NOMO-1 (cell line): Measurements from ENCODE around the gene CCDC33.

Source experiments
- DNase-seq, 2 experiments: peaks; one replicate each; lab custom pipeline; 2025; ENCODE audit not compliant: unreplicated experiment in 2 of 2; lab: John Stamatoyannopoulos, UW

CCDC33 gene

GRCh38 chr15:74228723-74229081 is 7.4 kb upstream of the CCDC33 start:
- DNase-seq = no peak

GRCh38 chr15:74229686-74230085 is 6.4 kb upstream of the CCDC33 start:
- no peak for DNase-seq

- no peak for DNase-seq
Measured at GRCh38 chr15:74231475-74231874, 4.7 kb upstream of the CCDC33 start.

GRCh38 chr15:74233373-74233772 is 2.8 kb upstream of the CCDC33 start:
- no peak for DNase-seq

GRCh38 chr15:74233851-74234597 is 2.1 kb upstream of the CCDC33 start:
- no peak for DNase-seq

- DNase-seq = no peak
Measured at GRCh38 chr15:74234598-74234875, 1.6 kb upstream of the CCDC33 start.

- DNase-seq = no peak
Measured at GRCh38 chr15:74239051-74239705, 3.1 kb downstream of the CCDC33 start.

- no peak for DNase-seq
Measured at GRCh38 chr15:74240002-74240568, 4.0 kb downstream of the CCDC33 start.

GRCh38 chr15:74240897-74241614 is 4.9 kb downstream of the CCDC33 start:
- DNase-seq = no peak

- no peak for DNase-seq
Measured at GRCh38 chr15:74242441-74243185, 6.5 kb downstream of the CCDC33 start.

- DNase-seq = no peak
Measured at GRCh38 chr15:74243431-74243830, 7.3 kb downstream of the CCDC33 start.

GRCh38 chr15:74244822-74245341 is 8.8 kb downstream of the CCDC33 start:
- DNase-seq = no peak

- DNase-seq = no peak
Measured at GRCh38 chr15:74245342-74245931, 9.3 kb downstream of the CCDC33 start.

GRCh38 chr15:74250266-74250665 is 14.1 kb downstream of the CCDC33 start:
- no peak for DNase-seq

GRCh38 chr15:74251131-74251811 is 15.1 kb downstream of the CCDC33 start:
- no peak for DNase-seq

- no peak for DNase-seq
Measured at GRCh38 chr15:74252291-74252690, 16.2 kb downstream of the CCDC33 start.

GRCh38 chr15:74252721-74253120 is 16.6 kb downstream of the CCDC33 start:
- DNase-seq = no peak

GRCh38 chr15:74253211-74253921 is 17.2 kb downstream of the CCDC33 start:
- DNase-seq = no peak

GRCh38 chr15:74257105-74257504 is 21.0 kb downstream of the CCDC33 start:
- DNase-seq = no peak
